C4-2B (cell line): Measurements from ENCODE around the gene LARP4B.

Experiments
- ZFX ChIP-seq: fragments of 450-650 bp; IDR thresholded peaks from 2 replicates; pipeline ENCODE4 v1.6.1; 2017
- TF ChIP-seq, protein P1 (sequence below): fragments of 450-650 bp; conservative IDR thresholded peaks from 2 replicates; pipeline ENCODE4 v1.5.1; 2017; ENCODE audit warnings: mild to moderate bottlenecking

DNA sequence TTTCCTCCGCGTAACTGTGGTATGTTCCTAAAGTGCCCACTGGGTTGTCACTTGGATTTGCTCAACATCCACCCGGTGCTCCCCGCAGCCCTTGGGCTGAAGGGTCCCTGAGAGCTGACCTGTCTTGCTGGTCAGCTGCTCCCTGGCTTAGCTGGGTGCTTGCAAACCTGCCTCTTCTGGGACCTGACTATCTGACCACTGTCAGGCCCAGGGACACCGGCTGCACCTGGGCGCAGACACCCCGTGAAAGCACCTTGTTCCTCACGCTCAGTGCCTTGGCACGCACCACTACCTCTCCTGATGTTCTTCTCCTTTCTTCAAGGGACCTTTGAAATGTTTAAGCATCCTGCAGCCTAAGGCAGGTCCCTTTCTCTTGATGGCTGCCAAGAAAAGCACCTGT is 26.6 kb upstream of the LARP4B start:
- TF ChIP-seq, protein P1, sequence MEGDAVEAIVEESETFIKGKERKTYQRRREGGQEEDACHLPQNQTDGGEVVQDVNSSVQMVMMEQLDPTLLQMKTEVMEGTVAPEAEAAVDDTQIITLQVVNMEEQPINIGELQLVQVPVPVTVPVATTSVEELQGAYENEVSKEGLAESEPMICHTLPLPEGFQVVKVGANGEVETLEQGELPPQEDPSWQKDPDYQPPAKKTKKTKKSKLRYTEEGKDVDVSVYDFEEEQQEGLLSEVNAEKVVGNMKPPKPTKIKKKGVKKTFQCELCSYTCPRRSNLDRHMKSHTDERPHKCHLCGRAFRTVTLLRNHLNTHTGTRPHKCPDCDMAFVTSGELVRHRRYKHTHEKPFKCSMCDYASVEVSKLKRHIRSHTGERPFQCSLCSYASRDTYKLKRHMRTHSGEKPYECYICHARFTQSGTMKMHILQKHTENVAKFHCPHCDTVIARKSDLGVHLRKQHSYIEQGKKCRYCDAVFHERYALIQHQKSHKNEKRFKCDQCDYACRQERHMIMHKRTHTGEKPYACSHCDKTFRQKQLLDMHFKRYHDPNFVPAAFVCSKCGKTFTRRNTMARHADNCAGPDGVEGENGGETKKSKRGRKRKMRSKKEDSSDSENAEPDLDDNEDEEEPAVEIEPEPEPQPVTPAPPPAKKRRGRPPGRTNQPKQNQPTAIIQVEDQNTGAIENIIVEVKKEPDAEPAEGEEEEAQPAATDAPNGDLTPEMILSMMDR, result no peak
- no peak for TF ChIP-seq ZFX
